RWPE2 (cell line): ENCODE data around the gene SDE2.

Source experiments
- ATAC-seq: fragments of 200-7000 bp; cut with Tn5 transposase; 3 replicates; pipeline ENCODE4 v1.9.1; 2021; ENCODE audit warnings: low read depth
- DNase-seq: peaks from one replicate; pipeline ENCODE4 v3.0.0-alpha.2; 2020; ENCODE audit warnings: low spot score
- H3K27ac ChIP-seq: fragments of 450-650 bp; 2 replicates; pipeline ENCODE4 v1.5.1; 2017; ENCODE audit warnings: mild to moderate bottlenecking; ENCODE audit not compliant: poor library complexity, severe bottlenecking
- H3K27me3 ChIP-seq: fragments of 250-450 bp; sonication (Bioruptor Pico); 2 replicates; pipeline ENCODE4 v1.5.1; 2021; ENCODE audit warnings: mild to moderate bottlenecking, moderate library complexity; ENCODE audit not compliant: insufficient read depth, poor library complexity, severe bottlenecking
- H3K36me3 ChIP-seq: fragments of 250-450 bp; sonication (Bioruptor Pico); 2 replicates; pipeline ENCODE4 v1.5.1; 2020; ENCODE audit warnings: low read depth, mild to moderate bottlenecking, moderate library complexity
- H3K4me1 ChIP-seq: fragments of 250-450 bp; sonication (Bioruptor Pico); 2 replicates; pipeline ENCODE4 v1.5.1; 2021; ENCODE audit warnings: mild to moderate bottlenecking, moderate library complexity; ENCODE audit not compliant: insufficient read depth, poor library complexity, severe bottlenecking
- H3K4me3 ChIP-seq: fragments of 250-450 bp; sonication (Bioruptor Pico); 2 replicates; pipeline ENCODE4 v1.5.1; 2021; ENCODE audit warnings: mild to moderate bottlenecking, moderate library complexity; ENCODE audit not compliant: severe bottlenecking
- H3K9me3 ChIP-seq: fragments of 250-450 bp; sonication (Bioruptor Pico); 2 replicates; pipeline ENCODE4 v1.5.1; 2021; ENCODE audit warnings: mild to moderate bottlenecking, moderate library complexity; ENCODE audit not compliant: severe bottlenecking
- TF ChIP-seq, protein P1 (sequence below): fragments of 450-650 bp; IDR thresholded peaks from one replicate; pipeline ENCODE4 v1.5.1; 2017; ENCODE audit warnings: mild to moderate bottlenecking, moderate library complexity; ENCODE audit not compliant: poor library complexity, severe bottlenecking

Gene SDE2

DNA sequence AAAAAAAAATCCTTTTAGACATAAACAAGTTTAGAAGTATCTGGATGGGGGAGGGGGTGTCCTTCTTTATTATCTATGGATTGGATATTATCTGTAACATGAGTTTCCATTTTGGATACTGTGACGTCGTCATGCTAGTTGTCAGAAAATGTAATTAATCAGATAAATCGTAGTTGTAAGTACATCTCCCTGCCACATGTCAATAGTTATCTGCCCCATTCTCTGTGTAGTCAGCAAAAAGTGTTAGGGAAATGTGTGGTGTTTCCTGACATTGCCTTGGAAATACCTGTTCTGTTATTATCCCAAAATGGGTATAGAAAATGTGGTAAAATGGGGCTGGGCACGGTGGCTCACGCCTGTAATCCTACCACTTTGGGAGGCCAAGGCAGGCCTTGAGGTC lies 24.6 kb upstream of the SDE2 start:
- DNase-seq (no peak), ATAC-seq (no peak)
- TF ChIP-seq, protein P1, sequence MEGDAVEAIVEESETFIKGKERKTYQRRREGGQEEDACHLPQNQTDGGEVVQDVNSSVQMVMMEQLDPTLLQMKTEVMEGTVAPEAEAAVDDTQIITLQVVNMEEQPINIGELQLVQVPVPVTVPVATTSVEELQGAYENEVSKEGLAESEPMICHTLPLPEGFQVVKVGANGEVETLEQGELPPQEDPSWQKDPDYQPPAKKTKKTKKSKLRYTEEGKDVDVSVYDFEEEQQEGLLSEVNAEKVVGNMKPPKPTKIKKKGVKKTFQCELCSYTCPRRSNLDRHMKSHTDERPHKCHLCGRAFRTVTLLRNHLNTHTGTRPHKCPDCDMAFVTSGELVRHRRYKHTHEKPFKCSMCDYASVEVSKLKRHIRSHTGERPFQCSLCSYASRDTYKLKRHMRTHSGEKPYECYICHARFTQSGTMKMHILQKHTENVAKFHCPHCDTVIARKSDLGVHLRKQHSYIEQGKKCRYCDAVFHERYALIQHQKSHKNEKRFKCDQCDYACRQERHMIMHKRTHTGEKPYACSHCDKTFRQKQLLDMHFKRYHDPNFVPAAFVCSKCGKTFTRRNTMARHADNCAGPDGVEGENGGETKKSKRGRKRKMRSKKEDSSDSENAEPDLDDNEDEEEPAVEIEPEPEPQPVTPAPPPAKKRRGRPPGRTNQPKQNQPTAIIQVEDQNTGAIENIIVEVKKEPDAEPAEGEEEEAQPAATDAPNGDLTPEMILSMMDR, result no peak
- Histone ChIP-seq H3K4me1 (no peaks in the 10 kb centered on the region), H3K36me3 (no peaks in the 10 kb centered on the region), H3K27me3 (no peaks in the 10 kb centered on the region), H3K4me3 (no peak overlapping the region), H3K9me3 (no peaks in the 10 kb centered on the region), H3K27ac (no peak overlapping the region)

GRCh38 chr1:226021801-226022200 lies 22.7 kb upstream of the SDE2 start:
- Histone ChIP-seq H3K9me3 (no peaks in the 10 kb centered on the region), H3K27ac (no peak overlapping the region), H3K36me3 (no peaks in the 10 kb centered on the region), H3K4me3 (no peak overlapping the region), H3K4me1 (no peaks in the 10 kb centered on the region), H3K27me3 (no peaks in the 10 kb centered on the region)
- ATAC-seq (no peak), DNase-seq (no peak)
- TF ChIP-seq, protein P1, result no peak

DNA sequence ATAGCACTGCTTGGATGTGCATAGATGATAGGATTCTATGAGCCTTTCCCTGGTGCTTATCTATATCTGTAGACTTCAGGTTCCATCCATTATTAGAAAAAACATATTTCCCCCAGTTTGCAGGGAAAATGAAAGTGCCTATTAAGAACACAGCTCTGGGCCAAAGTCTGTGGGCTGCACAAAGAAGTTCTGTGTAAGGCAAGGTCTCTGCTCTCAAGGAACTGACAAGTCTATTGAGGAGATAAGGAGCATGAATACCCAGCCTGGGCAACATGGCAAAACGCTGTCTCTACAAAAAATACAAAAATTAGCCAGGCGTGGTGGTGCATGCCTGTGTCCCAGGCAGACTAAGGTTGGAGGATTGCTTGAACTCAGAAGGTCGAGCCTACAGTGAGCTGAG lies 22.3 kb upstream of the SDE2 start:
- DNase-seq (no peak), ATAC-seq (no peak)
- Histone ChIP-seq H3K4me1 (no peaks in the 10 kb centered on the region), H3K36me3 (no peaks in the 10 kb centered on the region), H3K27me3 (no peaks in the 10 kb centered on the region), H3K27ac (no peak overlapping the region), H3K4me3 (no peak overlapping the region), H3K9me3 (no peaks in the 10 kb centered on the region)
- TF ChIP-seq, protein P1, result no peak

DNA sequence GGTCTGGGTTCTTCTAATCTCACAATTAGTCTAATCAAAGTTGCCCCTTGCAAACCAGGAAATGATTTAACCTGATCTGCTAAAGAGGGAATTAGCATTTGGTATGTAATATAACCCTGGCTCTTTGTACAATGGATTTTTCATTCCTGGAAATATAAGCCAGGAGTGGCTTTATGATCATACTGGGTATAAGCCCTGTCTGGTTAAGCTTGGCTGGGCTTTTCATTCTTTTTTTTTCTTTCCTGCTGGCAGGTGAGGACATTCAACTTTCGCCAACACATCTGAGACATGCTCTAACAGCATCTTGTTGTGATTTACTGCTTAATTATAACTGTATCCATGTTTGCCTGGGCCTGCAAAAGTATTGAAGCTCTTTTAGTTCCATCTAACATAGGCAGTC lies 20.4 kb upstream of the SDE2 start:
- TF ChIP-seq, protein P1, result no peak
- H3K4me1 ChIP-seq, result no peaks in the 10 kb centered on the region
- no peak for DNase-seq
- no peak overlapping the region for H3K4me3 ChIP-seq
- no peaks in the 10 kb centered on the region for H3K36me3 ChIP-seq
- no peak for ATAC-seq
- H3K27me3 ChIP-seq, result no peaks in the 10 kb centered on the region
- no peak overlapping the region for H3K27ac ChIP-seq
- no peaks in the 10 kb centered on the region for H3K9me3 ChIP-seq

DNA sequence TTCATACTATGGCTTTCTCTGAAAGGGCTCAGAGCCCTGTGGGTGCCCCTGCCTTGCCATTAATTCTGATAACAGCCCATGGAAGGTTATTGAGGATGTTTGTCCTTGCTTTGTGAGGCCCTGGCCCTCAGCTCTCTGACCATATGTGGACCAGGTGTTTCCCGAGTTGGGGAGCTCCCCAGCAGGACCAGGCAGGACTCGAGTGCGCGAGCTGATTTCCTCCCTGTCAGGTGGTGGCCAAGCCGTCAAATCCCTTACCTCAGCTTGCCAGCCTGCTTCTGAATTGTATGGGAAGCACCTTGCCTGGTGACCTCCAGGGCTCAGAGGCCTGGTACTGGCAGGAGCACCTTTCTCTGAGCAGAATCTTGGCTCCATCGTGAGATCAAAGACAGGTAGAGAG lies 17.9 kb upstream of the SDE2 start:
- Histone ChIP-seq H3K27me3 (no peaks in the 10 kb centered on the region), H3K27ac (no peak overlapping the region), H3K36me3 (no peaks in the 10 kb centered on the region), H3K4me1 (no peaks in the 10 kb centered on the region), H3K9me3 (no peaks in the 10 kb centered on the region), H3K4me3 (no peak overlapping the region)
- DNase-seq, result no peak
- no peak for ATAC-seq
- TF ChIP-seq, protein P1, result no peak
